Muscle of back (tissue), 11 donors: ENCODE results near the gene APCDD1. TPM values are rescaled to one million over a fixed set of nuclear protein-coding genes. Genes with fewer than 3 reads are reported as not detected.

ENCODE experiments used
- DNase-seq, 3 donors: peaks; one replicate each; pipeline versions ENCODE4 v3.0.0 to v3.0.0-alpha.2; 2013
- polyA plus RNA-seq, 10 donors: library from polyadenylated mRNA; unstranded; fragments of 120-200 nt; gene quantifications; one replicate each; pipeline ENCODE4 v1.2.1, GENCODE V29; 2013; ENCODE audit not compliant: insufficient read length in 10 of 10

Gene APCDD1
- polyA plus RNA-seq, 10 donors = 9.9 to 191 (median 20.4) TPM

- peak in 1 of 3 donors; percentile 61 for DNase-seq
Measured at GRCh38 chr18:10424585-10425307, 29.7 kb upstream of the APCDD1 start.

GRCh38 chr18:10430677-10431076 lies 23.8 kb upstream of the APCDD1 start:
- DNase-seq = peak in 2 of 3 donors; percentile 61 to 64

- no peak for DNase-seq
Measured at GRCh38 chr18:10431680-10432079, 22.8 kb upstream of the APCDD1 start.

- DNase-seq = no peak
Measured at GRCh38 chr18:10432781-10433180, 21.7 kb upstream of the APCDD1 start.

- DNase-seq = no peak
Measured at GRCh38 chr18:10436160-10436559, 18.3 kb upstream of the APCDD1 start.

GRCh38 chr18:10437837-10438236 lies 16.6 kb upstream of the APCDD1 start:
- DNase-seq = no peak

GRCh38 chr18:10439898-10440297 lies 14.5 kb upstream of the APCDD1 start:
- DNase-seq = no peak

GRCh38 chr18:10440884-10441283 lies 13.6 kb upstream of the APCDD1 start:
- no peak for DNase-seq

- DNase-seq = no peak
Measured at GRCh38 chr18:10441472-10441871, 13.0 kb upstream of the APCDD1 start.

GRCh38 chr18:10442551-10442971 lies 11.9 kb upstream of the APCDD1 start:
- no peak for DNase-seq

- DNase-seq = no peak
Measured at GRCh38 chr18:10443001-10443400, 11.4 kb upstream of the APCDD1 start.

GRCh38 chr18:10444314-10445006 lies 10.0 kb upstream of the APCDD1 start:
- no peak for DNase-seq

GRCh38 chr18:10449396-10449795 lies 5.0 kb upstream of the APCDD1 start:
- no peak for DNase-seq

GRCh38 chr18:10450986-10451385 lies 3.4 kb upstream of the APCDD1 start:
- DNase-seq = no peak

- peak in 1 of 3 donors; percentile 42 for DNase-seq
Measured at GRCh38 chr18:10453261-10453805, 1.1 kb upstream of the APCDD1 start.

GRCh38 chr18:10454681-10455557 lies 484 bp downstream of the APCDD1 start:
- peak; percentile 25 to 72 (median 42) for DNase-seq

- no peak for DNase-seq
Measured at GRCh38 chr18:10455726-10456453, 1.5 kb downstream of the APCDD1 start.

- no peak for DNase-seq
Measured at GRCh38 chr18:10456718-10457117, 2.3 kb downstream of the APCDD1 start.

- no peak for DNase-seq
Measured at GRCh38 chr18:10457128-10457527, 2.7 kb downstream of the APCDD1 start.

- no peak for DNase-seq
Measured at GRCh38 chr18:10457767-10458166, 3.3 kb downstream of the APCDD1 start.

GRCh38 chr18:10458691-10459090 lies 4.3 kb downstream of the APCDD1 start:
- DNase-seq = no peak
